CD4-positive, CD25-positive, alpha-beta regulatory T cell (primary cell): ENCODE results near the gene DLL3. TPM values are rescaled to one million over a fixed set of nuclear protein-coding genes. Genes with fewer than 3 reads are reported as not detected.

Experiments
- ATAC-seq, 2 donors: fragments of 150-1000 bp; cut with Tn5 transposase; one replicate each; pipeline ENCODE4 v1.10.0; 2021; ENCODE audit warnings: low read depth in 2 of 2, moderate number of reproducible peaks in 2 of 2, moderate library complexity in 1 of 2
- DNase-seq, 3 donors: peaks; one replicate each; pipeline versions ENCODE4 v3.0.0 to v3.0.0-alpha.2; 2012 to 2022; ENCODE audit warnings: mixed read lengths in 1 of 3
- H3K27ac ChIP-seq: one replicate; pipeline ENCODE4 v1.7.0; 2013; ENCODE audit warnings: mild to moderate bottlenecking, low read length; ENCODE audit not compliant: insufficient read depth, poor library complexity, severe bottlenecking
- H3K27me3 ChIP-seq: one replicate; pipeline ENCODE4 v1.7.0; 2013; ENCODE audit warnings: low read length; ENCODE audit not compliant: control insufficient read depth, insufficient read depth
- H3K36me3 ChIP-seq: one replicate; pipeline ENCODE4 v1.7.0; 2013; ENCODE audit warnings: mild to moderate bottlenecking, low read length, moderate library complexity; ENCODE audit not compliant: control insufficient read depth, insufficient read depth
- H3K4me1 ChIP-seq: 2 replicates; pipeline ENCODE4 v1.7.0; 2013; ENCODE audit warnings: mild to moderate bottlenecking, low read length; ENCODE audit not compliant: insufficient read depth, control insufficient read depth, poor library complexity, severe bottlenecking
- H3K4me3 ChIP-seq: one replicate; pipeline ENCODE4 v1.7.0; 2013; ENCODE audit warnings: low read depth, mild to moderate bottlenecking, low read length, moderate library complexity
- H3K9me3 ChIP-seq, 2 experiments: 1 replicate in 1 of 2; 2 replicates in 1 of 2; pipeline ENCODE4 v1.7.0; 2013; ENCODE audit warnings: low read length in 2 of 2, mild to moderate bottlenecking in 1 of 2, moderate library complexity in 1 of 2; ENCODE audit not compliant: control insufficient read depth in 2 of 2
- H3K27ac Mint-ChIP-seq, 3 donors: one replicate each; pipeline ENCODE4 v1.8.0; 2020 to 2022; ENCODE audit warnings: mild to moderate bottlenecking in 3 of 3, mixed read lengths in 3 of 3, moderate library complexity in 2 of 3
- H3K27me3 Mint-ChIP-seq: one replicate; pipeline ENCODE4 v1.8.0; 2022; ENCODE audit warnings: mild to moderate bottlenecking, mixed read lengths
- H3K36me3 Mint-ChIP-seq: one replicate; pipeline ENCODE4 v1.8.0; 2020; ENCODE audit warnings: mixed read lengths
- H3K4me1 Mint-ChIP-seq, 4 donors: one replicate each; pipeline ENCODE4 v1.8.0; 2020 to 2022; ENCODE audit warnings: mixed read lengths in 4 of 4, mild to moderate bottlenecking in 1 of 4
- H3K4me3 Mint-ChIP-seq, 4 donors: one replicate each; pipeline ENCODE4 v1.8.0; 2020 to 2022; ENCODE audit warnings: mild to moderate bottlenecking in 4 of 4, mixed read lengths in 4 of 4, moderate library complexity in 3 of 4
- H3K9me3 Mint-ChIP-seq, 7 donors: one replicate each; pipeline ENCODE4 v1.8.0; 2020 to 2022; ENCODE audit warnings: mixed read lengths in 7 of 7, mild to moderate bottlenecking in 3 of 7, moderate library complexity in 2 of 7
- polyA plus RNA-seq, 4 donors: library from polyadenylated mRNA; unstranded; fragments of 300-500 nt; fragmentation: Illumina TruSeq; gene quantifications; one replicate each; pipeline ENCODE4 v1.2.3, GENCODE V29; 2021
- total RNA-seq: library from RNA; stranded (reverse); gene quantifications from one replicate; pipeline ENCODE4 v1.2.3, GENCODE V29; 2022

DLL3 gene
- total and polyA plus RNA-seq, 5 donors from 2014 or later: 0.13 to 0.17 TPM; not detected in 3

DNA sequence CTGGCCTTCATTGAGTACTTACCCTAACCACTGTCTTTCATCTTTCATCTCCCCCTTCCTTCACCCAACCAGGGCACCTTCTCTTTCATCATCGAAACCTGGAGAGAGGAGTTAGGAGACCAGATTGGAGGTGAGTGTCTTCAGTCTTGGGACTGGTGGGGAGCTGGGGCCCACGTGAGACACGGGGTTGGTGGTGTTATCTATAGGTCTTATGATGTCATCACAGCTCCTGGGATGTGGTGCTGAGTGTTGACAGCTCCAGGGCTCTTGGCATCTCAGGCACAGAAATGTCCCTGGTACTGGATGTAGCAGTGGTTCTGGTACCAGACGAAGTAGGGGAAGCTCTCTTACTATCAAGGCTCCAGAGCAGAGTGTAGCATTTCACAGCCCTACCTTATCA lies 1.8 kb downstream of the DLL3 start:
- Histone ChIP-seq H3K27ac (no peak overlapping the region), H3K9me3 (no peaks in the 10 kb centered on the region), H3K36me3 (no peaks in the 10 kb centered on the region), H3K27me3 (peaks cover 19% of the 10 kb centered on the region), H3K4me3 (no peak overlapping the region), H3K4me1 (peaks cover 24% of the 10 kb centered on the region)
- peaks cover 4 to 28% (median 21%) of the 10 kb centered on the region in 4 donors for H3K4me1 Mint-ChIP-seq
- no peak overlapping the region for H3K27ac Mint-ChIP-seq
- H3K27me3 Mint-ChIP-seq: peaks cover 74% of the 10 kb centered on the region
- DNase-seq (no peak), ATAC-seq (no peak)
- peaks cover 0 to 7% (median 0%) of the 10 kb centered on the region in 7 donors for H3K9me3 Mint-ChIP-seq
- H3K4me3 Mint-ChIP-seq: peak overlapping the region in 1 of 4 donors; percentile 35
- no peaks in the 10 kb centered on the region for H3K36me3 Mint-ChIP-seq

GRCh38 chr19:39501340-39501739 lies 2.6 kb downstream of the DLL3 start:
- H3K27ac Mint-ChIP-seq: no peak overlapping the region
- peaks cover 0 to 32% (median 22%) of the 10 kb centered on the region in 4 donors for H3K4me1 Mint-ChIP-seq
- no peaks in the 10 kb centered on the region for H3K9me3 ChIP-seq
- DNase-seq (no peak), ATAC-seq (no peak)
- H3K9me3 Mint-ChIP-seq: peaks cover 0 to 7% (median 0%) of the 10 kb centered on the region in 7 donors
- peaks cover 24% of the 10 kb centered on the region for H3K4me1 ChIP-seq
- H3K4me3 Mint-ChIP-seq: no peak overlapping the region
- peaks cover 79% of the 10 kb centered on the region for H3K27me3 Mint-ChIP-seq
- H3K27me3 ChIP-seq: peaks cover 19% of the 10 kb centered on the region
- H3K4me3 ChIP-seq: no peak overlapping the region
- no peak overlapping the region for H3K27ac ChIP-seq
- no peaks in the 10 kb centered on the region for H3K36me3 ChIP-seq
- H3K36me3 Mint-ChIP-seq: peaks cover 1% of the 10 kb centered on the region

DNA sequence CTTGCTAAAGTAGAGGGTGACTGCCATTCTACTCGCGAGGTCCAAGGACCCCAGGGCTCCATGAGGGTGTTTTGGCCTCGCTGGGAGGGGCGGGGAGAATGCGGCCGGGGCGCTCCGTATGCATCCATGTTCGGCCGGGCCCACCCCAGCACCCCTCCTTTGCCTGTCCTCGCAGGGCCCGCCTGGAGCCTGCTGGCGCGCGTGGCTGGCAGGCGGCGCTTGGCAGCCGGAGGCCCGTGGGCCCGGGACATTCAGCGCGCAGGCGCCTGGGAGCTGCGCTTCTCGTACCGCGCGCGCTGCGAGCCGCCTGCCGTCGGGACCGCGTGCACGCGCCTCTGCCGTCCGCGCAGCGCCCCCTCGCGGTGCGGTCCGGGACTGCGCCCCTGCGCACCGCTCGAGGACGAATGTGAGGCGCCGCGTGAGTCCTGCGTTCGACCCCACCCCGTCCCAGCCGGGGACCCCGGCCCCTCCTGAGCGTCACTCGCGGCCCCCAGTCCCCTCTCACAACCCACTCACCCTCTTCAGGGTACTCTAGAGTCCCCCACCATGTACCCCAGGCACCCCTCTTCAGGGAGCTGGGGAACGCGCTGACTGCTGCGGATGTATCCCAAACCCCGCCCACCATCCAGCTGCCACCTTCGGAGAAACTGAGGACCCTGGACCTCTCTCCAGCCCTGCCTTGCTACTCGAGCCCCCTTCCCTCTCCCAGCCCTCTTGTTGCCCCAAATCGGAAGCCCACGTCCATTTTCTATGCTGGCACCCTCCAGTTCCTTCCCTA lies 4.1 kb downstream of the DLL3 start:
- DNase-seq (peak; percentile 63 to 86 (median 75)), ATAC-seq (peak; percentile 79 to 80)
- Histone ChIP-seq H3K4me3 (no peak overlapping the region), H3K36me3 (no peaks in the 10 kb centered on the region), H3K4me1 (peaks cover 33% of the 10 kb centered on the region), H3K27me3 (peaks cover 20% of the 10 kb centered on the region), H3K9me3 (no peaks in the 10 kb centered on the region), H3K27ac (no peak overlapping the region)
- H3K4me3 Mint-ChIP-seq: peak overlapping the region in 2 of 4 donors; percentile 52 to 83
- peaks cover 0 to 42% (median 26%) of the 10 kb centered on the region in 4 donors for H3K4me1 Mint-ChIP-seq
- H3K9me3 Mint-ChIP-seq: peaks cover 0 to 7% (median 0%) of the 10 kb centered on the region in 7 donors
- H3K36me3 Mint-ChIP-seq: peaks cover 4% of the 10 kb centered on the region
- peaks cover 76% of the 10 kb centered on the region for H3K27me3 Mint-ChIP-seq
- H3K27ac Mint-ChIP-seq: peak overlapping the region in 1 of 3 donors; percentile 83

GRCh38 chr19:39506598-39506943 lies 7.8 kb downstream of the DLL3 start:
- no peaks in the 10 kb centered on the region for H3K36me3 ChIP-seq
- H3K27me3 ChIP-seq: peaks cover 3% of the 10 kb centered on the region
- peak overlapping the region in 3 of 4 donors; percentile 57 to 80 (median 77) for H3K4me3 Mint-ChIP-seq
- peak overlapping the region in 1 of 3 donors; percentile 90 for H3K27ac Mint-ChIP-seq
- H3K27me3 Mint-ChIP-seq: peaks cover 70% of the 10 kb centered on the region
- H3K4me3 ChIP-seq: no peak overlapping the region
- peaks cover 0 to 26% (median 17%) of the 10 kb centered on the region in 4 donors for H3K4me1 Mint-ChIP-seq
- H3K9me3 Mint-ChIP-seq: peaks cover 0 to 5% (median 0%) of the 10 kb centered on the region in 7 donors
- no peaks in the 10 kb centered on the region for H3K9me3 ChIP-seq
- H3K27ac ChIP-seq: no peak overlapping the region
- peaks cover 19% of the 10 kb centered on the region for H3K4me1 ChIP-seq
- DNase-seq (no peak), ATAC-seq (no peak)
- H3K36me3 Mint-ChIP-seq: peaks cover 4% of the 10 kb centered on the region

DNA sequence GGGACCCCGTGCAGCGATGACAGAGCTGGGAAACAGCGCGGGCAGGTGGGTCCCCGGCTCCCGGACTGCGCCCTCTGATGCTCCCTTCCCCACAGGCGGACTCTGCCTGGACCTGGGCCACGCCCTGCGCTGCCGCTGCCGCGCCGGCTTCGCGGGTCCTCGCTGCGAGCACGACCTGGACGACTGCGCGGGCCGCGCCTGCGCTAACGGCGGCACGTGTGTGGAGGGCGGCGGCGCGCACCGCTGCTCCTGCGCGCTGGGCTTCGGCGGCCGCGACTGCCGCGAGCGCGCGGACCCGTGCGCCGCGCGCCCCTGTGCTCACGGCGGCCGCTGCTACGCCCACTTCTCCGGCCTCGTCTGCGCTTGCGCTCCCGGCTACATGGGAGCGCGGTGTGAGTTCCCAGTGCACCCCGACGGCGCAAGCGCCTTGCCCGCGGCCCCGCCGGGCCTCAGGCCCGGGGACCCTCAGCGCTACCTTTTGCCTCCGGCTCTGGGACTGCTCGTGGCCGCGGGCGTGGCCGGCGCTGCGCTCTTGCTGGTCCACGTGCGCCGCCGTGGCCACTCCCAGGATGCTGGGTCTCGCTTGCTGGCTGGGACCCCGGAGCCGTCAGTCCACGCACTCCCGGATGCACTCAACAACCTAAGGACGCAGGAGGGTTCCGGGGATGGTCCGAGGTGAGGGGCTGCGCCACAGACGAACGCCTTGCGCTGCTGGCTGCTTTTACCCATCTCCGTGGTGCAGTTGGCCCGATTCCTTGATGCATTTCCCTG lies 8.4 kb downstream of the DLL3 start:
- ATAC-seq: peak; percentile 18 to 30
- H3K4me1 ChIP-seq: peaks cover 19% of the 10 kb centered on the region
- no peaks in the 10 kb centered on the region for H3K36me3 ChIP-seq
- DNase-seq: peak in 2 of 3 donors; percentile 8 to 61
- no peak overlapping the region for H3K4me3 ChIP-seq
- Mint-ChIP-seq H3K4me1 (peaks cover 0 to 26% (median 17%) of the 10 kb centered on the region in 4 donors), H3K27me3 (peaks cover 67% of the 10 kb centered on the region), H3K36me3 (peaks cover 4% of the 10 kb centered on the region), H3K4me3 (peak overlapping the region in 3 of 4 donors; percentile 43 to 77 (median 71)), H3K9me3 (peaks cover 0 to 5% (median 0%) of the 10 kb centered on the region in 7 donors), H3K27ac (no peak overlapping the region)
- peaks cover 2% of the 10 kb centered on the region for H3K27me3 ChIP-seq
- no peak overlapping the region for H3K27ac ChIP-seq
- no peaks in the 10 kb centered on the region for H3K9me3 ChIP-seq

DNA sequence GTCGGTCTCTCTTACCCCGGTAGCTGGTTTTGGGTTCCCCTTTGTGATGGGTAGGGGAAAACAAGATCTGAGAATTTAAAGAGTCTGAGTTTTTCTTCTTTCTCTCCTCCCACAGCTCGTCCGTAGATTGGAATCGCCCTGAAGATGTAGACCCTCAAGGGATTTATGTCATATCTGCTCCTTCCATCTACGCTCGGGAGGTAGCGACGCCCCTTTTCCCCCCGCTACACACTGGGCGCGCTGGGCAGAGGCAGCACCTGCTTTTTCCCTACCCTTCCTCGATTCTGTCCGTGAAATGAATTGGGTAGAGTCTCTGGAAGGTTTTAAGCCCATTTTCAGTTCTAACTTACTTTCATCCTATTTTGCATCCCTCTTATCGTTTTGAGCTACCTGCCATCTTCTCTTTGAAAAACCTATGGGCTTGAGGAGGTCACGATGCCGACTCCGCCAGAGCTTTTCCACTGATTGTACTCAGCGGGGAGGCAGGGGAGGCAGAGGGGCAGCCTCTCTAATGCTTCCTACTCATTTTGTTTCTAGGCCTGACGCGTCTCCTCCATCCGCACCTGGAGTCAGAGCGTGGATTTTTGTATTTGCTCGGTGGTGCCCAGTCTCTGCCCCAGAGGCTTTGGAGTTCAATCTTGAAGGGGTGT lies 9.1 kb downstream of the DLL3 start:
- Mint-ChIP-seq H3K27me3 (peaks cover 72% of the 10 kb centered on the region), H3K9me3 (peaks cover 0 to 5% (median 0%) of the 10 kb centered on the region in 7 donors), H3K4me1 (peaks cover 0 to 26% (median 17%) of the 10 kb centered on the region in 4 donors), H3K27ac (no peak overlapping the region), H3K36me3 (peaks cover 4% of the 10 kb centered on the region), H3K4me3 (peak overlapping the region in 3 of 4 donors; percentile 71 to 76 (median 73))
- Histone ChIP-seq H3K4me1 (peaks cover 15% of the 10 kb centered on the region), H3K4me3 (no peak overlapping the region), H3K9me3 (no peaks in the 10 kb centered on the region), H3K27me3 (peaks cover 2% of the 10 kb centered on the region), H3K36me3 (no peaks in the 10 kb centered on the region), H3K27ac (no peak overlapping the region)
- no peak for ATAC-seq
- DNase-seq: no peak

DNA sequence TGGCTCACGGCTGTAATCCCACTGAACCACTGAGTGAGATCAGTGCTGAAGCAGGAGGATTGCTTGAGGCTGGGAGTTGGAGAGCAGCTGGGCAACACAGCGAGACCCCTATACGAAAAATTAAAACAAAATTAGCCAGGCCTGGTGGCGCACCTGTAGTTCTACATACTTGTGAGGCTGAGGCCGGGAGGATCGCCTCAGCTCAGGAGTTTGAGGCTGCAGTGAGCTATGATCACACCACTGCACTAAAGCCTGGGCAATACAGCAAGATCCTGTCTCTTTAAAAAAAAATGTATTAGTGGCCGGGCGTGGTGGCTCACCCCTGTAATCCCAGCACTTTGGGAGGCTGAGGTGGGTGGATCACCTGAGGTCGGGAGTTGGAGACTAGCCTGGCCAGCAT lies 9.9 kb downstream of the DLL3 start:
- Mint-ChIP-seq H3K9me3 (peaks cover 0 to 5% (median 0%) of the 10 kb centered on the region in 7 donors), H3K27ac (no peak overlapping the region), H3K4me3 (peak overlapping the region in 1 of 4 donors; percentile 35), H3K36me3 (peaks cover 4% of the 10 kb centered on the region), H3K4me1 (peaks cover 0 to 19% (median 12%) of the 10 kb centered on the region in 4 donors), H3K27me3 (peaks cover 74% of the 10 kb centered on the region)
- Histone ChIP-seq H3K27ac (no peak overlapping the region), H3K4me1 (peaks cover 12% of the 10 kb centered on the region), H3K36me3 (no peaks in the 10 kb centered on the region), H3K9me3 (no peaks in the 10 kb centered on the region), H3K4me3 (no peak overlapping the region), H3K27me3 (peaks cover 3% of the 10 kb centered on the region)
- no peak for ATAC-seq
- DNase-seq: no peak
